SH-SY5Y (cell line): ENCODE results near the gene RYR3.

Experiments used
- GATA2 ChIP-seq: IDR thresholded peaks from 2 replicates; pipeline ENCODE4 v1.6.1; 2011; ENCODE audit warnings: mild to moderate bottlenecking, low read depth, low read length
- GATA3 ChIP-seq: IDR thresholded peaks from 2 replicates; pipeline ENCODE4 v1.6.1; 2011; ENCODE audit warnings: low read depth, mild to moderate bottlenecking, low read length, moderate library complexity

RYR3 gene

GRCh38 chr15:33801954-33802353, 491.2 kb downstream of the RYR3 start:
- TF ChIP-seq GATA3 (no peak), GATA2 (no peak)

GRCh38 chr15:33807665-33808064, 496.9 kb downstream of the RYR3 start:
- TF ChIP-seq GATA3: no peak
- no peak for TF ChIP-seq GATA2

- TF ChIP-seq GATA3: no peak
- TF ChIP-seq GATA2: no peak
Observed at GRCh38 chr15:33808720-33809457, 498.1 kb downstream of the RYR3 start.

- TF ChIP-seq GATA3 (no peak), GATA2 (no peak)
Observed at GRCh38 chr15:33810073-33810595, 499.4 kb downstream of the RYR3 start.

DNA sequence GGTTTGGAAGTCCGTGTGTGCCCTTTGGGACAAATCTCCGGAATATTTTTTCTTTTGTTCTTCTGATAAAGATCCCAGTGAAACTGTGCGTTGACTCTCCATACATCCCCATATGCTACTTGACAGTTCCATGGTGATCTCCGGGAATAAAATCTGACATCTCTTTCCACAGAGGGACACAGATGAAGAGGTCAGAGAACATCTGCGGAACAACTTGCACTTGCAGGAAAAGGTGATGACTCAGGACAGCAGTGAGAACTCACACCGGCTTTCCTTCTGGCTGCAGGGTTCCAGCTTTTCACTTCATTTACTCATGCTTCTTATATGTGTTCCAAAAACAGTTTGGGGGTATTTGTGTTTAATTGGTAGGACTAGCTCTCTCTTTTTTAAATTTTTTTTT, 500.0 kb downstream of the RYR3 start:
- TF ChIP-seq GATA2 (no peak), GATA3 (no peak)

DNA sequence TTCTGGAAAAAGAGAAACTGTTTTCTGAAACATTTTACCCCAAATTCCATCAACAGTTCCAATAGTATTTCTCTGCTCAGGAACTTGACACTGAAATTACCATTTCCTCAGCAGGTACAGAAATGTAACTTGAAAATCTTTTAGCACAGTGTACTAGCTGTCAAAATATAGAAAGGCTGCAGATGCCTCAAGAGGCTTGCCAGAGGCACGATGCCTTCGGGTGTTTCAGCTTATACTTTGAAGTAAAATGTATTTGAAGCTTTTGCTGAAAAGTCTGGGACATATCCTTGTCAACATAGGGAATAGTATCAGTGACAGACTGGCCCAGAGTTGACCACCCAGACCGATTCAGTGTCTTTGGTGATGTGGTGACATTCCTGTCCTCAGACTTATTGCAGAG, 503.1 kb downstream of the RYR3 start:
- TF ChIP-seq GATA2 (no peak), GATA3 (no peak)

GRCh38 chr15:33822479-33822878, 511.7 kb downstream of the RYR3 start:
- TF ChIP-seq GATA2 (no peak), GATA3 (no peak)

DNA sequence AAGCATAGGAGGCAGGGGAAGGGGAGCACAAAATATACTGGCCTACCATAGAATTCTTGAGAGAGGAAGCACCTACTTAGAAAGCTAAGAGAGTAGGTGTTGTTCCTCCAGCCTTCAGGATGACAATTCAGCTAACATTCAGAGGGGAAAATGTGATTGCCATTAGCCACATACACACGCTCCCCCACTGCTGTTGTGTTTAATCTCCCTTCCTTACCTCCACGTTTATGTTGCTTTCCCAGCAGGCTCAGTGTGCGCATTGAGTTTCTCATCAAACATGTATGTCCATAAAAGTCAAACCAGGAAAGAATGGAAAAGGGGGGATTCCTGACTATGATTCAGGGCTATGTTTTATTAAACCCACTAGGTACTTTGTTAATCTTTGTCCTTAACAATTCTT, 512.4 kb downstream of the RYR3 start:
- TF ChIP-seq GATA2 (no peak), GATA3 (no peak)

DNA sequence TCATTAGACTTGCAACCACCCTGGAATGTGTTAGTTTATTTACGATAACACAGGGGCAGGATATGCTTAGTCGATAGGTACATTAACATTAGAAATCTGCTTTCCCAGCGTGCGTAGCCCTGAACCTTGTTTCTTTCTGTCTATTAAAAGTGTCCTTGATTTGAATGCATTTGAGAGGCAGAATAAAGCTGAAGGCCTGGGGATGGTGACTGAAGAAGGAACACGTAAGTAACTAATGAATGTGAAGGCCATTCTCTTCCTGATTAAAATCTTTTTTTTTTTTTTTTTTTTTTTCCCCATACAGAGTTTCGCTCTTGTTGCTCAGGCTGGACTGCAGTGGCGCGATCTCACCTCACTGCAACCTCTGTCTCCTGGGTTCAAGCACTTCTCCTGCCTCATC, 514.7 kb downstream of the RYR3 start:
- TF ChIP-seq GATA3: no peak
- TF ChIP-seq GATA2: no peak

DNA sequence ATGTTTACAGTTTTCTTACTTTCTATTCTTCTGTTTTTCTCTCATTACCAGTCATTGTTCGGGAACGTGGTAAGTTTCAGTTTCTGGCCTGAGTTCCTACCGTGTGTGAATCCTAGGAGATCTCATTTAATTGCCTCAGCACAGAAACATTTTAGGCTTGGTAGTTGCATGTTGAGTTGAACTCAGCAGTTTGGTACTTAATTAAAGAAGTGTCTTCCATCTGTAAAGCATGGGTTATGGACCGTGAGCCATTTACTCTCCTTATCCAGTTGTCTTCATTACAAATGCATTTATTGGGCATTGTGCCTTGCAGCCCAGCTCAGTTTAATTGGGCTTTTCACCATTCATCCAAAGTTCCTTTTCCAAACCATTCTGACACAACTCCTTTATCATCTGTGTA, 515.4 kb downstream of the RYR3 start:
- TF ChIP-seq GATA2 (no peak), GATA3 (no peak)

DNA sequence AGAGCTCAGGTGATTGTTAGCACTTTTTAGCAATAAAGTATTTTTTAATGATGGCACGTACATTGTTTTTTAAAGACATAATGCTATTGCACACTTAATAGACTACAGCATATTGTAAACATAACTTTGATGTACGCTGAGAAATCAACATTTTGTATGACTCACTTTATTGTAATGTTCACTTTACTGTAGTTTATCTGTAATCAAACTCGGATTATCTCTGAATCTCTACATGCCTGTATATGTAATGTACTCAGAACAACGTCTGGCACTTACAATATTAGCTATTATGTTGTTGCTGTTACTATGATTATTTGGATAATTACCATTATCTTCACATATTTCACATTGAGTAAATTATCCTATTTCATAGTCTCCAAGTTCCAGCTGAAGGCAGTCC, 519.6 kb downstream of the RYR3 start:
- TF ChIP-seq GATA3 (no peak), GATA2 (no peak)

DNA sequence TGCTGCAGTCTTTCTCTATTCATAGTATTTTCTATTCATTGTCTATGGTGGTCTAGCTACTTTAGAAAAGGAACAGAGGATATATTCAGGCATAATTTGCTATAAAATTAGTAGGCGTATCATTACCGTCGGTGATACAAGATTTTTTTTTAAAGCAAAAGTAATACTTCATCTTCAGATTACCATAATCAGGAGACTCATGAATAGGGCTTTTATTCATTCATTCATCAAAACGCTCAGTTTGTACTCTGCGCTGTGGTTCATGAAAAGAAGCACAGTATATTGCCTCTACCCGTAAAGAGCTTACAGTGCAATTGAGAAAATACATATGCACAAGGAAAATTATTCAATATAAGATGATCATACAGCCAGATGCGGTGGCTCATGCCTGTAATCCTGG, 520.9 kb downstream of the RYR3 start:
- TF ChIP-seq GATA2 (no peak), GATA3 (no peak)

DNA sequence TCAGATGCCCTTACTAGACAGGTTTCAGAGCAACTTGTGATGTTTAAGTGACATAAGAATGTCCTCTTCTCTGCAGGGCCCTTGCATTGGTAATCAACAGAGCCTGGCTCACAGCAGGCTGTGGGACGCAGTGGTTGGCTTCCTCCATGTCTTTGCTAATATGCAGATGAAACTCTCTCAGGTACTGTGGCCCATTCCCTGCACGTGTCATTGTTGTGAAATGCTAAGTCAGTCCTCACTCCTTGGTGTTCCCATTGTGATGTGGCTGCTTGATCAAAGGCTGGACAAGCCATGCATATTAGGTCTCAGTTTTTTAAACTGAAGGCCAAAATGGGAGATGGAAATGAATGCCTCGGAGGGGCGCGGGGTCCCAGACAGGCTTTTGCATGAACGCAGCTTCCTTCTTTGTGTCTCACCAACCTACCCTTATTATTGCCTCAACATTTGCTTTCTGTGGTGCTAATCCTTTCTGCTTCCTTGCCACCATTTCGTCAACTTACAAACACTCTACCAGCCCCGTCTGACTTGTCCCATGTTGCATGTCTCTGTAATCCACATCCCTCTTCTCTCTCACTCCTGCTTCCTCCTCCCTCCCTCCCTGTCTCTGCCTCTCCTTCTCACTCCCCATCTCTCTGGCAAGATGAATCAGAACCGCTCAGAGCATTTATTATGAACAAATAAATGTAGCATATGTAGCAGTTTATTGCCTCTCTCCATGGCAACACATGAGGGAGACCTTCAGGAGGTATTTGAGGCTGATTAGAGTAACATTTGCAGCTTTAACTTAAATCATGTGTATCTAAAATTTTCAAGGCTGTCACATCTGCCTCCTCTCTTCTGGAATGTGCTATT, 524.4 kb downstream of the RYR3 start:
- no peak for TF ChIP-seq GATA2
- TF ChIP-seq GATA3: no peak

- no peak for TF ChIP-seq GATA2
- no peak for TF ChIP-seq GATA3
Observed at GRCh38 chr15:33837294-33837693, 526.5 kb downstream of the RYR3 start.

GRCh38 chr15:33839540-33839939, 528.8 kb downstream of the RYR3 start:
- TF ChIP-seq GATA3 (no peak), GATA2 (no peak)
